A549 (cell line): ENCODE results near the gene RERE.

Experiments
- CBX2 ChIP-seq: fragments of 200-600 bp; sonication (generic); IDR thresholded peaks from 2 replicates; pipeline ENCODE4 v1.6.1; 2016; ENCODE audit warnings: low read depth, mild to moderate bottlenecking, borderline replicate concordance
- FOXS1 ChIP-seq: fragments of 250-450 bp; sonication (Bioruptor Pico); IDR thresholded peaks from 2 replicates; pipeline ENCODE4 v1.5.0; 2020; ENCODE audit warnings: mild to moderate bottlenecking, moderate library complexity
- HOXA7 ChIP-seq: fragments of 250-450 bp; sonication (Bioruptor Pico); IDR thresholded peaks from 2 replicates; pipeline ENCODE4 v1.5.0; 2020; ENCODE audit warnings: mild to moderate bottlenecking, moderate library complexity
- JUNB ChIP-seq: fragments of >200 bp; sonication (Bioruptor Twin); formaldehyde crosslinking; IDR thresholded peaks from 2 replicates; pipeline ENCODE4 v1.6.1; 2016
- MYC ChIP-seq: IDR thresholded peaks from 2 replicates; pipeline ENCODE4 v1.6.1; 2012; ENCODE audit warnings: mild to moderate bottlenecking, inconsistent platforms, low read length, improper control_type of control experiment, borderline replicate concordance
- POLR2A ChIP-seq: IDR thresholded peaks from 2 replicates; pipeline ENCODE4 v1.6.1; 2012; ENCODE audit warnings: mild to moderate bottlenecking, low read length
- POLR2AphosphoS2 ChIP-seq: conservative IDR thresholded peaks from 2 replicates; pipeline ENCODE4 v1.6.1; 2012; ENCODE audit warnings: low read length, improper control_type of control experiment, inconsistent platforms
- SMC3 ChIP-seq: fragments of >200 bp; sonication (Bioruptor Twin); formaldehyde crosslinking; IDR thresholded peaks from 3 replicates; pipeline ENCODE4 v1.6.1; 2018; ENCODE audit warnings: inconsistent platforms
- SREBF2 ChIP-seq: fragments of 450-650 bp; IDR thresholded peaks from 2 replicates; pipeline ENCODE4 v1.6.1; 2014; ENCODE audit warnings: mild to moderate bottlenecking, moderate library complexity
- ZSCAN20 ChIP-seq: fragments of 250-450 bp; sonication (Bioruptor Pico); IDR thresholded peaks from 2 replicates; pipeline ENCODE4 v1.8.0; 2022; ENCODE audit warnings: mild to moderate bottlenecking, moderate library complexity
- TF ChIP-seq, protein P1 (sequence below): IDR thresholded peaks from 2 replicates; pipeline ENCODE4 v1.6.1; 2012
- TF ChIP-seq, protein P2 (sequence below): fragments of 250-450 bp; sonication (Bioruptor Pico); IDR thresholded peaks from 2 replicates; pipeline ENCODE4 v1.5.0; 2021; ENCODE audit warnings: mild to moderate bottlenecking, moderate library complexity, borderline replicate concordance
- TF ChIP-seq, protein P3 (sequence below): fragments of >200 bp; sonication (Bioruptor Twin); formaldehyde crosslinking; IDR thresholded peaks from 3 replicates; pipeline ENCODE4 v1.5.1; 2016

DNA sequence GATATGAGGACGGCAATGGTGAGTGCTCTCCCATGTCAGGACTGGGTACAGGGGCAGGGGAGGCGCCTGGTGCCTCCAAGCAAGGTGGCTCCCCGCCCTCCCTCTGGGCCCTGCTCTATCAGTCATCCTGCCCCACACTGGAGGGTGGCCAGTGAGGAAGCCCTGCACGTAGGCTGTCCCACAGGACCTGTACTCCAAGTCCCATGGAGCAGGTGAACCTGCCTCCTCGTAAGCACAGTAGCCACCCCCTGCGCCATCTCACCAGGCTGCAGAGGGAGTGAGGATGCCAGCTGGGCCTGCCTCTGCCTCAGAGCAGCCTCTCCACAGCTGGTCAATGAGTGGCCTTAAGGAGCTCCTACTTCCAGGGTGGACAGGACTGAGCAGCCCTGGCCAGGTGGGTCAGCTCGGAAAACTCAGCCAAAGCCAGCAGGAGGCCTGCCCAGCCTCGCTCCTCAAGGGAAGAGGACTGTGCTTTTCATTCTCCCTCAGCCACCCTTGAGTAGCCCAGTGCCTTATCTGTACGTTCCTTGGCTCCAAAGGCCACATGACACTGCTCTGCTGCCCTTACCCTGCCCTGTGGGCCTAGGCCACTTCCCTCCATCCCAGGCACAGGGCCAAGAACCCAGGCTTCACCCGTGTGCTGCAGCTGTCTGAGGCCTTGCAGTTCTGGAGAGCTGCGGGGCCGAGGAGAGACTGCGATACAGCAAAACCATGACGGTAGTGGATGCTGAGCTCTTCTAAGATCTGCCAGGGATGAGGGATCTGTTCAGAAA lies 459.9 kb downstream of the RERE start:
- TF ChIP-seq, protein P1, sequence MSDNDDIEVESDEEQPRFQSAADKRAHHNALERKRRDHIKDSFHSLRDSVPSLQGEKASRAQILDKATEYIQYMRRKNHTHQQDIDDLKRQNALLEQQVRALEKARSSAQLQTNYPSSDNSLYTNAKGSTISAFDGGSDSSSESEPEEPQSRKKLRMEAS, result no peak
- TF ChIP-seq POLR2A, result no peak
- TF ChIP-seq SMC3, result no peak
- TF ChIP-seq SREBF2, result no peak
- TF ChIP-seq, protein P2, sequence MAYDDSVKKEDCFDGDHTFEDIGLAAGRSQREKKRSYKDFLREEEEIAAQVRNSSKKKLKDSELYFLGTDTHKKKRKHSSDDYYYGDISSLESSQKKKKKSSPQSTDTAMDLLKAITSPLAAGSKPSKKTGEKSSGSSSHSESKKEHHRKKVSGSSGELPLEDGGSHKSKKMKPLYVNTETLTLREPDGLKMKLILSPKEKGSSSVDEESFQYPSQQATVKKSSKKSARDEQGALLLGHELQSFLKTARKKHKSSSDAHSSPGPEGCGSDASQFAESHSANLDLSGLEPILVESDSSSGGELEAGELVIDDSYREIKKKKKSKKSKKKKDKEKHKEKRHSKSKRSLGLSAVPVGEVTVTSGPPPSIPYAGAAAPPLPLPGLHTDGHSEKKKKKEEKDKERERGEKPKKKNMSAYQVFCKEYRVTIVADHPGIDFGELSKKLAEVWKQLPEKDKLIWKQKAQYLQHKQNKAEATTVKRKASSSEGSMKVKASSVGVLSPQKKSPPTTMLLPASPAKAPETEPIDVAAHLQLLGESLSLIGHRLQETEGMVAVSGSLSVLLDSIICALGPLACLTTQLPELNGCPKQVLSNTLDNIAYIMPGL (CRISPR knock-in tag), result no peak
- TF ChIP-seq MYC, result no peak
- TF ChIP-seq, protein P3, sequence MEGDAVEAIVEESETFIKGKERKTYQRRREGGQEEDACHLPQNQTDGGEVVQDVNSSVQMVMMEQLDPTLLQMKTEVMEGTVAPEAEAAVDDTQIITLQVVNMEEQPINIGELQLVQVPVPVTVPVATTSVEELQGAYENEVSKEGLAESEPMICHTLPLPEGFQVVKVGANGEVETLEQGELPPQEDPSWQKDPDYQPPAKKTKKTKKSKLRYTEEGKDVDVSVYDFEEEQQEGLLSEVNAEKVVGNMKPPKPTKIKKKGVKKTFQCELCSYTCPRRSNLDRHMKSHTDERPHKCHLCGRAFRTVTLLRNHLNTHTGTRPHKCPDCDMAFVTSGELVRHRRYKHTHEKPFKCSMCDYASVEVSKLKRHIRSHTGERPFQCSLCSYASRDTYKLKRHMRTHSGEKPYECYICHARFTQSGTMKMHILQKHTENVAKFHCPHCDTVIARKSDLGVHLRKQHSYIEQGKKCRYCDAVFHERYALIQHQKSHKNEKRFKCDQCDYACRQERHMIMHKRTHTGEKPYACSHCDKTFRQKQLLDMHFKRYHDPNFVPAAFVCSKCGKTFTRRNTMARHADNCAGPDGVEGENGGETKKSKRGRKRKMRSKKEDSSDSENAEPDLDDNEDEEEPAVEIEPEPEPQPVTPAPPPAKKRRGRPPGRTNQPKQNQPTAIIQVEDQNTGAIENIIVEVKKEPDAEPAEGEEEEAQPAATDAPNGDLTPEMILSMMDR, result no peak
- TF ChIP-seq JUNB, result no peak
- no peak for TF ChIP-seq ZSCAN20
- TF ChIP-seq POLR2AphosphoS2, result no peak
- TF ChIP-seq CBX2, result no peak
- TF ChIP-seq HOXA7, result no peak
- no peak for TF ChIP-seq FOXS1 (CRISPR knock-in tag)
